HEK293 (cell line): ENCODE measurements around the gene NPDC1.

ENCODE experiments used
- EGR2 ChIP-seq: fragments of 450-650 bp; formaldehyde crosslinking; IDR thresholded peaks from 2 replicates; pipeline ENCODE4 v1.5.1; 2016; ENCODE audit warnings: low read depth, missing biosample characterization, missing genetic modification characterization
- GLI4 ChIP-seq: fragments of 450-650 bp; formaldehyde crosslinking; IDR thresholded peaks from 2 replicates; pipeline ENCODE4 v1.5.1; 2016; ENCODE audit warnings: missing biosample characterization, missing genetic modification characterization
- GLIS1 ChIP-seq: fragments of 450-650 bp; formaldehyde crosslinking; IDR thresholded peaks from 2 replicates; pipeline ENCODE4 v1.5.1; 2016; ENCODE audit warnings: missing biosample characterization, missing genetic modification characterization
- GLIS2 ChIP-seq: fragments of 450-650 bp; formaldehyde crosslinking; IDR thresholded peaks from 2 replicates; pipeline ENCODE4 v1.5.1; 2016; ENCODE audit warnings: missing biosample characterization, missing genetic modification characterization
- KLF10 ChIP-seq: fragments of 450-650 bp; IDR thresholded peaks from 2 replicates; pipeline ENCODE4 v1.5.1; 2018; ENCODE audit warnings: missing biosample characterization, mild to moderate bottlenecking, missing genetic modification characterization
- KLF16 ChIP-seq: fragments of 450-650 bp; formaldehyde crosslinking; IDR thresholded peaks from 2 replicates; pipeline ENCODE4 v1.5.1; 2017; ENCODE audit warnings: missing biosample characterization, missing genetic modification characterization
- TCF7L2 ChIP-seq: IDR thresholded peaks from 2 replicates; pipeline ENCODE4 v1.6.1; 2011; ENCODE audit warnings: low read depth, mild to moderate bottlenecking, inconsistent platforms, low read length, moderate library complexity, borderline replicate concordance
- ZBTB44 ChIP-seq: fragments of 450-650 bp; IDR thresholded peaks from 2 replicates; pipeline ENCODE4 v1.5.1; 2018; ENCODE audit warnings: missing biosample characterization, mild to moderate bottlenecking, missing genetic modification characterization
- ZFHX2 ChIP-seq: fragments of 450-650 bp; formaldehyde crosslinking; conservative IDR thresholded peaks from 2 replicates; pipeline ENCODE4 v1.5.1; 2016; ENCODE audit warnings: missing biosample characterization, missing genetic modification characterization
- ZFP41 ChIP-seq: fragments of 450-650 bp; formaldehyde crosslinking; IDR thresholded peaks from 2 replicates; pipeline ENCODE4 v1.5.1; 2016; ENCODE audit warnings: missing biosample characterization, missing genetic modification characterization, borderline replicate concordance
- ZFP69B ChIP-seq: fragments of 450-650 bp; formaldehyde crosslinking; IDR thresholded peaks from 2 replicates; pipeline ENCODE4 v1.5.1; 2016; ENCODE audit warnings: missing biosample characterization, missing genetic modification characterization
- ZNF169 ChIP-seq: fragments of 450-650 bp; formaldehyde crosslinking; IDR thresholded peaks from 2 replicates; pipeline ENCODE4 v1.5.1; 2016; ENCODE audit warnings: missing biosample characterization, missing genetic modification characterization
- ZNF211 ChIP-seq: fragments of 450-650 bp; formaldehyde crosslinking; IDR thresholded peaks from 2 replicates; pipeline ENCODE4 v1.5.1; 2016; ENCODE audit warnings: low read depth, missing biosample characterization, missing genetic modification characterization
- ZNF324 ChIP-seq: fragments of 450-650 bp; formaldehyde crosslinking; IDR thresholded peaks from 2 replicates; pipeline ENCODE4 v1.5.1; 2016; ENCODE audit warnings: missing biosample characterization, missing genetic modification characterization
- ZNF335 ChIP-seq: fragments of 450-650 bp; formaldehyde crosslinking; conservative IDR thresholded peaks from 2 replicates; pipeline ENCODE4 v1.5.1; 2016; ENCODE audit warnings: missing biosample characterization, missing genetic modification characterization
- ZNF366 ChIP-seq: fragments of 450-650 bp; formaldehyde crosslinking; conservative IDR thresholded peaks from 2 replicates; pipeline ENCODE4 v1.5.1; 2016; ENCODE audit warnings: missing biosample characterization, missing genetic modification characterization
- ZNF37A ChIP-seq: fragments of 450-650 bp; IDR thresholded peaks from 2 replicates; pipeline ENCODE4 v1.5.1; 2018; ENCODE audit warnings: missing biosample characterization, missing genetic modification characterization
- ZNF404 ChIP-seq: fragments of 450-650 bp; formaldehyde crosslinking; IDR thresholded peaks from 2 replicates; pipeline ENCODE4 v1.5.1; 2017; ENCODE audit warnings: missing biosample characterization, missing genetic modification characterization
- ZNF488 ChIP-seq: fragments of 450-650 bp; formaldehyde crosslinking; IDR thresholded peaks from 2 replicates; pipeline ENCODE4 v1.5.1; 2016; ENCODE audit warnings: missing biosample characterization, missing genetic modification characterization
- ZNF548 ChIP-seq: fragments of 450-650 bp; formaldehyde crosslinking; IDR thresholded peaks from 2 replicates; pipeline ENCODE4 v1.5.1; 2016; ENCODE audit warnings: missing biosample characterization, missing genetic modification characterization
- ZNF701 ChIP-seq: fragments of 450-650 bp; formaldehyde crosslinking; IDR thresholded peaks from 2 replicates; pipeline ENCODE4 v1.5.1; 2016; ENCODE audit warnings: missing biosample characterization, missing genetic modification characterization
- ZNF76 ChIP-seq: fragments of 450-650 bp; formaldehyde crosslinking; IDR thresholded peaks from 2 replicates; pipeline ENCODE4; 2016; ENCODE audit warnings: low read depth, missing biosample characterization, missing genetic modification characterization, borderline replicate concordance
- ZNF768 ChIP-seq: fragments of 450-650 bp; formaldehyde crosslinking; IDR thresholded peaks from 2 replicates; pipeline ENCODE4 v1.5.1; 2018; ENCODE audit warnings: missing biosample characterization, mild to moderate bottlenecking, missing genetic modification characterization
- ZSCAN23 ChIP-seq: fragments of 450-650 bp; formaldehyde crosslinking; IDR thresholded peaks from 2 replicates; pipeline ENCODE4 v1.5.1; 2016; ENCODE audit warnings: missing biosample characterization, missing genetic modification characterization
- ZSCAN4 ChIP-seq: fragments of 450-650 bp; formaldehyde crosslinking; IDR thresholded peaks from 2 replicates; pipeline ENCODE4 v1.5.1; 2017; ENCODE audit warnings: missing biosample characterization, missing genetic modification characterization
- TF ChIP-seq, protein P1 (sequence below): fragments of 450-650 bp; formaldehyde crosslinking; IDR thresholded peaks from 2 replicates; pipeline ENCODE4 v1.5.1; 2016; ENCODE audit warnings: missing biosample characterization, missing genetic modification characterization, borderline replicate concordance
- TF ChIP-seq, protein P2 (sequence below): fragments of 450-650 bp; formaldehyde crosslinking; IDR thresholded peaks from 2 replicates; pipeline ENCODE4 v1.5.1; 2016; ENCODE audit warnings: missing biosample characterization, missing genetic modification characterization, borderline replicate concordance
- TF ChIP-seq, protein P3 (sequence below): fragments of 450-650 bp; formaldehyde crosslinking; IDR thresholded peaks from 2 replicates; pipeline ENCODE4 v1.5.1; 2016; ENCODE audit warnings: missing biosample characterization, missing genetic modification characterization

The NPDC1 gene

GRCh38 chr9:137049544-137050449 is 3.8 kb upstream of the NPDC1 start (continued):
- no peak for TF ChIP-seq ZSCAN4 (tag by site-specific recombination)
- TF ChIP-seq EGR2 (tag by site-specific recombination) = peak; percentile 30; the same call in 1 of the 2 replicates
- no peak for TF ChIP-seq ZNF37A
- no peak for TF ChIP-seq ZNF366 (tag by site-specific recombination)
- no peak for TF ChIP-seq ZBTB44 (tag by site-specific recombination)
- TF ChIP-seq, protein P1, sequence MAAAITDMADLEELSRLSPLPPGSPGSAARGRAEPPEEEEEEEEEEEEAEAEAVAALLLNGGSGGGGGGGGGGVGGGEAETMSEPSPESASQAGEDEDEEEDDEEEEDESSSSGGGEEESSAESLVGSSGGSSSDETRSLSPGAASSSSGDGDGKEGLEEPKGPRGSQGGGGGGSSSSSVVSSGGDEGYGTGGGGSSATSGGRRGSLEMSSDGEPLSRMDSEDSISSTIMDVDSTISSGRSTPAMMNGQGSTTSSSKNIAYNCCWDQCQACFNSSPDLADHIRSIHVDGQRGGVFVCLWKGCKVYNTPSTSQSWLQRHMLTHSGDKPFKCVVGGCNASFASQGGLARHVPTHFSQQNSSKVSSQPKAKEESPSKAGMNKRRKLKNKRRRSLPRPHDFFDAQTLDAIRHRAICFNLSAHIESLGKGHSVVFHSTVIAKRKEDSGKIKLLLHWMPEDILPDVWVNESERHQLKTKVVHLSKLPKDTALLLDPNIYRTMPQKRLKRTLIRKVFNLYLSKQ (tag by site-specific recombination) = no peak
- no peak for TF ChIP-seq ZNF548
- TF ChIP-seq GLIS1 (tag by site-specific recombination) = no peak
- TF ChIP-seq ZNF488 = no peak
- TF ChIP-seq ZNF335 (tag by site-specific recombination) = no peak
- TF ChIP-seq ZFHX2 = 0 out of 2 replicates have a peak, but pooled peaks have one; percentile 23
- no peak for TF ChIP-seq KLF16
- no peak for TF ChIP-seq ZNF169 (tag by site-specific recombination)
- TF ChIP-seq ZNF701 (tag by site-specific recombination) = no peak
- TF ChIP-seq, protein P2, sequence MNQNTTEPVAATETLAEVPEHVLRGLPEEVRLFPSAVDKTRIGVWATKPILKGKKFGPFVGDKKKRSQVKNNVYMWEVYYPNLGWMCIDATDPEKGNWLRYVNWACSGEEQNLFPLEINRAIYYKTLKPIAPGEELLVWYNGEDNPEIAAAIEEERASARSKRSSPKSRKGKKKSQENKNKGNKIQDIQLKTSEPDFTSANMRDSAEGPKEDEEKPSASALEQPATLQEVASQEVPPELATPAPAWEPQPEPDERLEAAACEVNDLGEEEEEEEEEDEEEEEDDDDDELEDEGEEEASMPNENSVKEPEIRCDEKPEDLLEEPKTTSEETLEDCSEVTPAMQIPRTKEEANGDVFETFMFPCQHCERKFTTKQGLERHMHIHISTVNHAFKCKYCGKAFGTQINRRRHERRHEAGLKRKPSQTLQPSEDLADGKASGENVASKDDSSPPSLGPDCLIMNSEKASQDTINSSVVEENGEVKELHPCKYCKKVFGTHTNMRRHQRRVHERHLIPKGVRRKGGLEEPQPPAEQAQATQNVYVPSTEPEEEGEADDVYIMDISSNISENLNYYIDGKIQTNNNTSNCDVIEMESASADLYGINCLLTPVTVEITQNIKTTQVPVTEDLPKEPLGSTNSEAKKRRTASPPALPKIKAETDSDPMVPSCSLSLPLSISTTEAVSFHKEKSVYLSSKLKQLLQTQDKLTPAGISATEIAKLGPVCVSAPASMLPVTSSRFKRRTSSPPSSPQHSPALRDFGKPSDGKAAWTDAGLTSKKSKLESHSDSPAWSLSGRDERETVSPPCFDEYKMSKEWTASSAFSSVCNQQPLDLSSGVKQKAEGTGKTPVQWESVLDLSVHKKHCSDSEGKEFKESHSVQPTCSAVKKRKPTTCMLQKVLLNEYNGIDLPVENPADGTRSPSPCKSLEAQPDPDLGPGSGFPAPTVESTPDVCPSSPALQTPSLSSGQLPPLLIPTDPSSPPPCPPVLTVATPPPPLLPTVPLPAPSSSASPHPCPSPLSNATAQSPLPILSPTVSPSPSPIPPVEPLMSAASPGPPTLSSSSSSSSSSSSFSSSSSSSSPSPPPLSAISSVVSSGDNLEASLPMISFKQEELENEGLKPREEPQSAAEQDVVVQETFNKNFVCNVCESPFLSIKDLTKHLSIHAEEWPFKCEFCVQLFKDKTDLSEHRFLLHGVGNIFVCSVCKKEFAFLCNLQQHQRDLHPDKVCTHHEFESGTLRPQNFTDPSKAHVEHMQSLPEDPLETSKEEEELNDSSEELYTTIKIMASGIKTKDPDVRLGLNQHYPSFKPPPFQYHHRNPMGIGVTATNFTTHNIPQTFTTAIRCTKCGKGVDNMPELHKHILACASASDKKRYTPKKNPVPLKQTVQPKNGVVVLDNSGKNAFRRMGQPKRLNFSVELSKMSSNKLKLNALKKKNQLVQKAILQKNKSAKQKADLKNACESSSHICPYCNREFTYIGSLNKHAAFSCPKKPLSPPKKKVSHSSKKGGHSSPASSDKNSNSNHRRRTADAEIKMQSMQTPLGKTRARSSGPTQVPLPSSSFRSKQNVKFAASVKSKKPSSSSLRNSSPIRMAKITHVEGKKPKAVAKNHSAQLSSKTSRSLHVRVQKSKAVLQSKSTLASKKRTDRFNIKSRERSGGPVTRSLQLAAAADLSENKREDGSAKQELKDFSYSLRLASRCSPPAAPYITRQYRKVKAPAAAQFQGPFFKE = no peak
- no peak for TF ChIP-seq ZFP69B
- TF ChIP-seq GLI4 (tag by site-specific recombination) = no peak
- no peak for TF ChIP-seq KLF10
- peak; percentile 50 for TF ChIP-seq GLIS2 (tag by site-specific recombination)
- TF ChIP-seq ZNF768 (tag by site-specific recombination) = no peak
- TF ChIP-seq ZNF211 = no peak
- TF ChIP-seq ZNF324 (tag by site-specific recombination) = no peak
- TF ChIP-seq, protein P3, sequence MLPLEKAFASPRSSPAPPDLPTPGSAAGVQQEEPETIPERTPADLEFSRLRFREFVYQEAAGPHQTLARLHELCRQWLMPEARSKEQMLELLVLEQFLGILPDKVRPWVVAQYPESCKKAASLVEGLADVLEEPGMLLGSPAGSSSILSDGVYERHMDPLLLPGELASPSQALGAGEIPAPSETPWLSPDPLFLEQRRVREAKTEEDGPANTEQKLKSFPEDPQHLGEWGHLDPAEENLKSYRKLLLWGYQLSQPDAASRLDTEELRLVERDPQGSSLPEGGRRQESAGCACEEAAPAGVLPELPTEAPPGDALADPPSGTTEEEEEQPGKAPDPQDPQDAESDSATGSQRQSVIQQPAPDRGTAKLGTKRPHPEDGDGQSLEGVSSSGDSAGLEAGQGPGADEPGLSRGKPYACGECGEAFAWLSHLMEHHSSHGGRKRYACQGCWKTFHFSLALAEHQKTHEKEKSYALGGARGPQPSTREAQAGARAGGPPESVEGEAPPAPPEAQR (tag by site-specific recombination) = no peak
- no peak for TF ChIP-seq ZFP41 (tag by site-specific recombination)
- TF ChIP-seq TCF7L2 = no peak
- no peak for TF ChIP-seq ZSCAN23
- no peak for TF ChIP-seq ZNF404 (tag by site-specific recombination)
- TF ChIP-seq ZNF76 (tag by site-specific recombination) = no peak
